ENCODE results near the gene EHD1. TPM values are rescaled to one million over a fixed set of nuclear protein-coding genes. Genes with fewer than 3 reads are reported as not detected.
"Not testable (repeated sequence)": the region's sequence is repeated elsewhere in the genome, so short reads cannot be mapped to it uniquely, and the experiment has no call there.

Gene EHD1
- total RNA-seq, 4 donors from 2014 or later, result 29.5 to 44.0 (median 31.8) TPM

GRCh38 chr11:64846998-64847666 is 31.3 kb downstream of the EHD1 start:
- peaks cover 31 to 88% (median 38%) of the 10 kb centered on the region in 3 donors for H3K4me1 ChIP-seq

DNA sequence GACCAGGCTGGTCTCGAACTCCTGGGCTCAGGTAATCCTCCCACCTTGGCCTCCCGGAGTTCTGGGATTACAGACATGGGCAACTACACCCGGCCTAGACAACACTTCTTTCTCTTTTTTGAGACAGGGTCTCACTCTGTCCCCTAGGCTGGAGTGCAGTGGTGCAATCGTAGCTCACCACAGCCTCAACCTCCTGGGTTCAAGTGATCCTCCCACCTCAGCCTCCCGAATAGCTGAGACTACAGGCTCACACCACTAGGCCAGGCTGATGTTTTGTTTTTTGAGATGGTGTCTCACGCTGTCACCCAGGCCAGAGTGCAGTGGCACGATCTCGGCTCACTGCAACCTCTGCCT is 32.7 kb downstream of the EHD1 start:
- Histone ChIP-seq H3K4me1 (peaks cover 31 to 84% (median 34%) of the 10 kb centered on the region in 3 donors), H3K27ac (peak overlapping the region in 3 of 4 donors; percentile 94 to 96 (median 96))
- H3K36me3 ChIP-seq, H3K4me3 ChIP-seq, H3K9me3 ChIP-seq, DNase-seq, H3K27me3 ChIP-seq: not testable (repeated sequence)
- intact Hi-C loops (cut with DNase I), result loop anchor here (5.0 kb wide), 1 partner anchor 47 kb away; no protein-coding TSS in a partner anchor
- WGBS, 2 donors, result 83 to 86% methylated on average over 8 of the region's 8 CpGs

More at GRCh38 chr11:64846998-64847666, 31.3 kb downstream of the EHD1 start:
- Histone ChIP-seq H3K27ac (peak overlapping the region in 2 of 4 donors; percentile 22 to 32), H3K9me3 (no peaks in the 10 kb centered on the region), H3K4me3 (no peak overlapping the region), H3K36me3 (no peaks in the 10 kb centered on the region), H3K27me3 (no peaks in the 10 kb centered on the region)
- WGBS, 2 donors, result 0 to 9% methylated on average over 3 to 9 of the region's 13 CpGs
- no peak for TF ChIP-seq POLR2A (IDR thresholded peaks at IDR 0.05)
- TF ChIP-seq CTCF (IDR thresholded peaks at IDR 0.05), result peak; percentile 93 to 99 (median 97)
- intact Hi-C loops (cut with DNase I), result loop anchor here (5.0 kb wide), 1 partner anchor 45 kb away; no protein-coding TSS in a partner anchor
- DNase-seq, result peak; percentile 46

GRCh38 chr11:64845129-64845775 is 33.2 kb downstream of the EHD1 start:
- intact Hi-C loops (cut with DNase I), result loop anchor here (5.0 kb wide), 1 partner anchor 47 kb away; no protein-coding TSS in a partner anchor
- peak overlapping the region; percentile 47 to 72 (median 70) for H3K4me3 ChIP-seq
- H3K36me3 ChIP-seq, result peaks cover 0 to 9% (median 0%) of the 10 kb centered on the region in 3 donors
- WGBS, 2 donors, result 22 to 23% methylated on average over 4 of the region's 9 CpGs
- H3K27ac ChIP-seq, result peak overlapping the region; percentile 87 to 96 (median 95)
- DNase-seq, result no peak
- TF ChIP-seq POLR2A (IDR thresholded peaks at IDR 0.05) (no peak), CTCF (IDR thresholded peaks at IDR 0.05) (no peak)
- H3K9me3 ChIP-seq, result no peaks in the 10 kb centered on the region
- H3K27me3 ChIP-seq, result no peaks in the 10 kb centered on the region
- H3K4me1 ChIP-seq, result peaks cover 29 to 80% (median 32%) of the 10 kb centered on the region in 3 donors

- intact Hi-C loops (cut with DNase I), result loop anchor here (5.0 kb wide), 1 partner anchor 48 kb away; no protein-coding TSS in a partner anchor
- DNase-seq, result no peak
- Histone ChIP-seq H3K4me3 (peak within 1 kb of the TSS; percentile 47 to 72 (median 70)), H3K9me3 (no peaks in the 10 kb centered on the region), H3K27ac (peak within 1 kb of the TSS; percentile 87 to 96 (median 95)), H3K4me1 (peaks cover 24 to 75% (median 27%) of the 10 kb centered on the region in 3 donors), H3K27me3 (no peaks in the 10 kb centered on the region), H3K36me3 (peaks cover 0 to 16% (median 3%) of the 10 kb centered on the region in 3 donors)
- TF ChIP-seq CTCF (IDR thresholded peaks at IDR 0.05), result peak; percentile 57 to 73 (median 62)
- peak in 2 of 4 donors; percentile 41 to 64 for TF ChIP-seq POLR2A (IDR thresholded peaks at IDR 0.05)
- WGBS, 2 donors, result 0 to 1% methylated on average over 2 to 10 of the region's 96 CpGs
Observed at GRCh38 chr11:64844330-64845128, 33.9 kb downstream of the EHD1 start, which contains the start of gene CDC42BPG. Gene CDC42BPG, minus strand, starts transcription at chr11:64844653. Its CDS starts 84 bp downstream, at chr11:64844569.

GRCh38 chr11:64843686-64844329 is 34.6 kb downstream of the EHD1 start:
- no peaks in the 10 kb centered on the region for H3K9me3 ChIP-seq
- TF ChIP-seq POLR2A (IDR thresholded peaks at IDR 0.05) (no peak), CTCF (IDR thresholded peaks at IDR 0.05) (no peak)
- no peak for DNase-seq
- peaks cover 17 to 68% (median 20%) of the 10 kb centered on the region in 3 donors for H3K4me1 ChIP-seq
- intact Hi-C loops (cut with DNase I), result no loop called here
- 24 to 29% methylated on average over 15 to 20 of the region's 27 CpGs for WGBS, 2 donors
- H3K36me3 ChIP-seq, result peaks cover 0 to 23% (median 9%) of the 10 kb centered on the region in 3 donors
- H3K27me3 ChIP-seq, result no peaks in the 10 kb centered on the region
- peak overlapping the region; percentile 47 to 72 (median 70) for H3K4me3 ChIP-seq
- peak overlapping the region; percentile 87 to 96 (median 95) for H3K27ac ChIP-seq

All from esophagus squamous epithelium (tissue), 5 donors.